ENCODE results near the gene PRKAR2B.

The PRKAR2B gene

GRCh38 chr7:107201795-107202450 is 157.4 kb downstream of the PRKAR2B start:
- DNase-seq: peak; percentile 20

- DNase-seq: no peak
Observed at GRCh38 chr7:107203607-107204006, 159.1 kb downstream of the PRKAR2B start.

- no peak for DNase-seq
Observed at GRCh38 chr7:107206136-107206535, 161.6 kb downstream of the PRKAR2B start.

- DNase-seq: no peak
Observed at GRCh38 chr7:107206706-107207105, 162.2 kb downstream of the PRKAR2B start.

GRCh38 chr7:107207459-107207858 is 163.0 kb downstream of the PRKAR2B start:
- DNase-seq: no peak

GRCh38 chr7:107208024-107208521 is 163.6 kb downstream of the PRKAR2B start:
- no peak for DNase-seq

- no peak for DNase-seq
Observed at GRCh38 chr7:107208563-107208962, 164.1 kb downstream of the PRKAR2B start.

GRCh38 chr7:107209565-107209964 is 165.1 kb downstream of the PRKAR2B start:
- no peak for DNase-seq

- no peak for DNase-seq
Observed at GRCh38 chr7:107210400-107210799, 165.9 kb downstream of the PRKAR2B start.

All from NCI-H510A (cell line).